Tibial artery (tissue), 4 donors: ENCODE data around the gene ITIH4.

Experiments used
- DNase-seq, 2 donors: peaks; one replicate each; pipeline ENCODE4 v3.0.0-alpha.2; 2019
- H3K27ac ChIP-seq, 2 donors: fragments of 200-600 bp; sonication (generic) in 1 of 2; 1 replicate in 1 of 2; 2 replicates in 1 of 2; pipeline ENCODE4 v1.5.1; 2018 to 2019; ENCODE audit warnings: mild to moderate bottlenecking in 1 of 2
- H3K27me3 ChIP-seq, 2 donors: fragments of 200-600 bp; sonication (generic) in 1 of 2; one replicate each; pipeline versions ENCODE4 v1.5.1 to v1.6.0; 2016 to 2019
- H3K36me3 ChIP-seq, 3 donors: fragments of 200-600 bp; sonication (generic) in 2 of 3; one replicate each; pipeline ENCODE4 v1.5.1; 2016 to 2019; ENCODE audit warnings: mild to moderate bottlenecking in 2 of 3
- H3K4me1 ChIP-seq, 4 donors: fragments of 200-600 bp; sonication (generic) in 2 of 4; 1 replicate in 3 of 4; 2 replicates in 1 of 4; pipeline ENCODE4 v1.5.1; 2016 to 2019
- H3K4me3 ChIP-seq, 2 donors: fragments of 200-600 bp; sonication (generic) in 1 of 2; 1 replicate in 1 of 2; 2 replicates in 1 of 2; pipeline ENCODE4 v1.5.1; 2018 to 2019; ENCODE audit warnings: mild to moderate bottlenecking in 2 of 2
- H3K9me3 ChIP-seq, 3 donors: fragments of 200-600 bp; sonication (generic) in 1 of 3; one replicate each; pipeline ENCODE4 v1.5.1; 2016 to 2019
- CTCF ChIP-seq, 2 experiments: fragments of 200-600 bp in 1 of 2; fragments of 450-650 bp in 1 of 2; IDR thresholded peaks; one replicate each; pipeline ENCODE4 v1.5.1; 2017 to 2019; ENCODE audit warnings: antibody characterized with exemption in 2 of 2, mild to moderate bottlenecking in 1 of 2, moderate library complexity in 1 of 2
- intact Hi-C: fragments of 100-400 bp; cut with DNase I; formaldehyde crosslinking; loops from one replicate; pipeline ENCODE4 v1.15.0; 2023; ENCODE audit warnings: low total_unique reads

The ITIH4 gene

GRCh38 chr3:52801839-52802238 is 28.6 kb downstream of the ITIH4 start:
- TF ChIP-seq CTCF (IDR thresholded peaks at IDR 0.05): no peak
- no peak overlapping the region for H3K27ac ChIP-seq
- intact Hi-C loops: no loop called here
- H3K27me3 ChIP-seq: no peaks in the 10 kb centered on the region
- H3K4me3 ChIP-seq: no peak overlapping the region
- H3K4me1 ChIP-seq: peaks cover 0 to 33% (median 13%) of the 10 kb centered on the region in 4 donors
- DNase-seq: no peak
- H3K36me3 ChIP-seq: peaks cover 13 to 39% (median 31%) of the 10 kb centered on the region in 3 donors
- H3K9me3 ChIP-seq: no peaks in the 10 kb centered on the region

GRCh38 chr3:52800079-52800478 is 30.4 kb downstream of the ITIH4 start:
- DNase-seq: no peak
- intact Hi-C loops: no loop called here
- Histone ChIP-seq H3K9me3 (no peaks in the 10 kb centered on the region), H3K27me3 (no peaks in the 10 kb centered on the region), H3K36me3 (peaks cover 8 to 30% (median 14%) of the 10 kb centered on the region in 3 donors), H3K27ac (no peak overlapping the region), H3K4me1 (peaks cover 0 to 45% (median 21%) of the 10 kb centered on the region in 4 donors), H3K4me3 (no peak overlapping the region)
- TF ChIP-seq CTCF (IDR thresholded peaks at IDR 0.05): no peak

- DNase-seq: no peak
- Histone ChIP-seq H3K27me3 (no peaks in the 10 kb centered on the region), H3K4me3 (no peak overlapping the region), H3K27ac (peak overlapping the region; percentile 63 to 88), H3K4me1 (peaks cover 0 to 55% (median 31%) of the 10 kb centered on the region in 4 donors), H3K9me3 (no peaks in the 10 kb centered on the region), H3K36me3 (peaks cover 8 to 20% (median 11%) of the 10 kb centered on the region in 3 donors)
- TF ChIP-seq CTCF (IDR thresholded peaks at IDR 0.05): peak in 1 of 2 experiments; percentile 35
- intact Hi-C loops: no loop called here
These were observed 31.4 kb downstream of the ITIH4 start for GRCh38 chr3:52798978-52799476.

GRCh38 chr3:52798376-52798977 is 32.0 kb downstream of the ITIH4 start:
- intact Hi-C loops: no loop called here
- no peak for TF ChIP-seq CTCF (IDR thresholded peaks at IDR 0.05)
- no peak overlapping the region for H3K4me3 ChIP-seq
- H3K9me3 ChIP-seq: no peaks in the 10 kb centered on the region
- no peak for DNase-seq
- H3K36me3 ChIP-seq: peaks cover 8 to 20% (median 11%) of the 10 kb centered on the region in 3 donors
- H3K27me3 ChIP-seq: no peaks in the 10 kb centered on the region
- H3K27ac ChIP-seq: peak overlapping the region; percentile 63 to 88
- H3K4me1 ChIP-seq: peaks cover 0 to 61% (median 36%) of the 10 kb centered on the region in 4 donors

GRCh38 chr3:52796411-52796810 is 34.1 kb downstream of the ITIH4 start:
- H3K4me1 ChIP-seq: peaks cover 0 to 61% (median 38%) of the 10 kb centered on the region in 4 donors
- H3K36me3 ChIP-seq: peaks cover 4 to 13% (median 9%) of the 10 kb centered on the region in 3 donors
- no peaks in the 10 kb centered on the region for H3K9me3 ChIP-seq
- DNase-seq: no peak
- no peaks in the 10 kb centered on the region for H3K27me3 ChIP-seq
- intact Hi-C loops: no loop called here
- no peak overlapping the region for H3K4me3 ChIP-seq
- peak overlapping the region; percentile 83 to 88 for H3K27ac ChIP-seq
- TF ChIP-seq CTCF (IDR thresholded peaks at IDR 0.05): no peak
